ENCODE results near the gene KTN1. TPM values are rescaled to one million over a fixed set of nuclear protein-coding genes. Genes with fewer than 3 reads are reported as not detected.

The KTN1 gene
- total RNA-seq, 1 experiment from 2014 or later: 180 TPM

DNA sequence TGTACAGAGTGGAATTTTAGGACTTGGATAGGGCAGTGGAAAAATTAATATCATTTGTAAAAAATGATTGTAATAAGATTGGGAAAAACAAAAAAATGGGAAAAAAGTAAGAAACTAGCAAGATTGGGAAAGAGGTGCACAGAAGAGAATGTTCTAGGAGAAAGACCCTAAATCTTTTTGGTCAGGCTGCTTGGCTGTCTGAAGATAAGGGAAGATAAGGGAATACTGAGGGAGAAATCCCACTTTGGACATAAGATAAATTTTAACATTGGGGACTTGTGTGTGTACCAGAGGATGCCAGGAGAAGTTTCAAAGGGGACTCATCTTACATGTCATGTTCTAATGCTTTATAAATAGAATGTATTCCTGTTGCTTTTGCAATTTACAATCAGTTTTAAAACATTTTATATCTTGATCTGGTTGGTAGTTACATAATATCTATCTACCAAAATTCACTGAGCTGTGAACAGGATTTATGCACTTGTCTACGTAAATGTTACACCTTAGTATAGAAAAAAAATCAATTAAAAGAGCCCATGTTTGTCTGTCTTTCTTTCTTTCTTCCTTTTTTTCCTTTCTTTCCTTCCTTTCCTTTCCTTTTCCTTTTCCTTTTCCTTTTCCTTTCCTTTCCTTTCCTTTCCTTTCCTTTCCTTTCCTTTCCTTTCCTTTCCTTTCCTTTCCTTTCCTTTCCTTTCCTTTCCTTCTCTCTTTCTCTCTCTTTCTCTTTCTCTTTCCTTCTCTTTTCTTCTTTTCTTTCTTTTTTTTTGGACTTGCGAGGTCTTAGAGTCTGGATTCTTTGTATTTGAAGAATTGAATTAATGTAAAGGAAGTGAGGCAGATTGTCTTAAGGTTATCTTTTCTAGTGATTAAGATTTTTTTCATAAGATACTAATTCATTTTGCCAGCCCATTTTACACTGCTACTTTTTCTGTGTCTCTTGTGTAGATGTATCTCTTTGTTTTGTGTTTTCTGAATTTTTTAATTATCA, 66.1 kb downstream of the KTN1 start:
- H3K9me3 Mint-ChIP-seq (ENCODE audit: unreplicated experiment): no peaks in the 10 kb centered on the region
- ChIA-PET POLR2A (no interaction called here), CTCF (interaction anchor here (0.7 kb wide), 1 partner anchor 13 kb away, joined by 4 read pairs; no protein-coding TSS in a partner anchor)
- TF ChIP-seq, protein P1, sequence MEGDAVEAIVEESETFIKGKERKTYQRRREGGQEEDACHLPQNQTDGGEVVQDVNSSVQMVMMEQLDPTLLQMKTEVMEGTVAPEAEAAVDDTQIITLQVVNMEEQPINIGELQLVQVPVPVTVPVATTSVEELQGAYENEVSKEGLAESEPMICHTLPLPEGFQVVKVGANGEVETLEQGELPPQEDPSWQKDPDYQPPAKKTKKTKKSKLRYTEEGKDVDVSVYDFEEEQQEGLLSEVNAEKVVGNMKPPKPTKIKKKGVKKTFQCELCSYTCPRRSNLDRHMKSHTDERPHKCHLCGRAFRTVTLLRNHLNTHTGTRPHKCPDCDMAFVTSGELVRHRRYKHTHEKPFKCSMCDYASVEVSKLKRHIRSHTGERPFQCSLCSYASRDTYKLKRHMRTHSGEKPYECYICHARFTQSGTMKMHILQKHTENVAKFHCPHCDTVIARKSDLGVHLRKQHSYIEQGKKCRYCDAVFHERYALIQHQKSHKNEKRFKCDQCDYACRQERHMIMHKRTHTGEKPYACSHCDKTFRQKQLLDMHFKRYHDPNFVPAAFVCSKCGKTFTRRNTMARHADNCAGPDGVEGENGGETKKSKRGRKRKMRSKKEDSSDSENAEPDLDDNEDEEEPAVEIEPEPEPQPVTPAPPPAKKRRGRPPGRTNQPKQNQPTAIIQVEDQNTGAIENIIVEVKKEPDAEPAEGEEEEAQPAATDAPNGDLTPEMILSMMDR (IDR thresholded peaks at IDR 0.05; ENCODE audit: unreplicated experiment): no peak
- no peak overlapping the region for H3K4me3 Mint-ChIP-seq (ENCODE audit: unreplicated experiment)
- no peaks in the 10 kb centered on the region for H3K27me3 Mint-ChIP-seq (ENCODE audit: insufficient read depth, unreplicated experiment)
- intact Hi-C loops (cut with micrococcal nuclease): no loop called here
- H3K4me1 Mint-ChIP-seq (ENCODE audit: insufficient read depth, unreplicated experiment): peaks cover 6% of the 10 kb centered on the region
- H3K27ac Mint-ChIP-seq (ENCODE audit: low read depth, unreplicated experiment): no peak overlapping the region
- H3K36me3 Mint-ChIP-seq (ENCODE audit: insufficient read depth, unreplicated experiment): peaks cover 50% of the 10 kb centered on the region
- DNase-seq (ENCODE audit: unreplicated experiment): no peak
- no TSS peak for BruUV-seq (replicated peaks)

GRCh38 chr14:55650992-55651391, 71.0 kb downstream of the KTN1 start:
- TF ChIP-seq, protein P1 (IDR thresholded peaks at IDR 0.05; ENCODE audit: unreplicated experiment): no peak
- Mint-ChIP-seq H3K4me3 (ENCODE audit: unreplicated experiment) (no peak overlapping the region), H3K27ac (ENCODE audit: low read depth, unreplicated experiment) (no peak overlapping the region), H3K27me3 (ENCODE audit: insufficient read depth, unreplicated experiment) (no peaks in the 10 kb centered on the region), H3K4me1 (ENCODE audit: insufficient read depth, unreplicated experiment) (no peaks in the 10 kb centered on the region), H3K9me3 (ENCODE audit: unreplicated experiment) (no peaks in the 10 kb centered on the region), H3K36me3 (ENCODE audit: insufficient read depth, unreplicated experiment) (peaks cover 64% of the 10 kb centered on the region)
- intact Hi-C loops (cut with micrococcal nuclease): no loop called here
- DNase-seq (ENCODE audit: unreplicated experiment): no peak
- ChIA-PET CTCF (interaction anchor here (0.7 to 1.0 kb wide), 3 partner anchors 10 to 203 kb away, joined by 3 to 4 read pairs (median 3); no protein-coding TSS in a partner anchor), POLR2A (interaction anchor here (1.0 kb wide), 2 partner anchors 10 to 25 kb away, joined by 3 read pairs; no protein-coding TSS in a partner anchor)
- no TSS peak for BruUV-seq (replicated peaks)

- BruUV-seq (replicated peaks): no TSS peak
- ChIA-PET POLR2A (no interaction called here), CTCF (interaction anchor here (0.6 kb wide), 1 partner anchor 41 kb away, joined by 3 read pairs; no protein-coding TSS in a partner anchor)
- DNase-seq (ENCODE audit: unreplicated experiment): no peak
- no peak overlapping the region for H3K27ac Mint-ChIP-seq (ENCODE audit: low read depth, unreplicated experiment)
- no peaks in the 10 kb centered on the region for H3K27me3 Mint-ChIP-seq (ENCODE audit: insufficient read depth, unreplicated experiment)
- no peaks in the 10 kb centered on the region for H3K4me1 Mint-ChIP-seq (ENCODE audit: insufficient read depth, unreplicated experiment)
- H3K36me3 Mint-ChIP-seq (ENCODE audit: insufficient read depth, unreplicated experiment): peaks cover 68% of the 10 kb centered on the region
- intact Hi-C loops (cut with micrococcal nuclease): no loop called here
- no peak overlapping the region for H3K4me3 Mint-ChIP-seq (ENCODE audit: unreplicated experiment)
- TF ChIP-seq, protein P1 (IDR thresholded peaks at IDR 0.05; ENCODE audit: unreplicated experiment): no peak
- H3K9me3 Mint-ChIP-seq (ENCODE audit: unreplicated experiment): no peaks in the 10 kb centered on the region
Observed at GRCh38 chr14:55654243-55654642, 74.2 kb downstream of the KTN1 start.

- POLR2A ChIA-PET: interaction anchor here (0.6 to 1.3 kb wide), 5 partner anchors 9 to 65 kb away, joined by 3 to 4 read pairs (median 3); no protein-coding TSS in a partner anchor
- peaks cover 72% of the 10 kb centered on the region for H3K36me3 Mint-ChIP-seq (ENCODE audit: insufficient read depth, unreplicated experiment)
Observed at GRCh38 chr14:55661029-55661428, 81.0 kb downstream of the KTN1 start.

More at GRCh38 chr14:55661029-55661428, 81.0 kb downstream of the KTN1 start:
- H3K9me3 Mint-ChIP-seq (ENCODE audit: unreplicated experiment): no peaks in the 10 kb centered on the region
- no TSS peak for BruUV-seq (replicated peaks)
- TF ChIP-seq, protein P1 (IDR thresholded peaks at IDR 0.05; ENCODE audit: unreplicated experiment): no peak
- H3K27ac Mint-ChIP-seq (ENCODE audit: low read depth, unreplicated experiment): no peak overlapping the region
- no peaks in the 10 kb centered on the region for H3K4me1 Mint-ChIP-seq (ENCODE audit: insufficient read depth, unreplicated experiment)
- DNase-seq (ENCODE audit: unreplicated experiment): no peak
- intact Hi-C loops (cut with micrococcal nuclease): no loop called here
- CTCF ChIA-PET: interaction anchor here (0.9 to 2.4 kb wide), 4 partner anchors 10 to 813 kb away, joined by 3 to 11 read pairs (median 6); no protein-coding TSS in a partner anchor
- no peaks in the 10 kb centered on the region for H3K27me3 Mint-ChIP-seq (ENCODE audit: insufficient read depth, unreplicated experiment)
- no peak overlapping the region for H3K4me3 Mint-ChIP-seq (ENCODE audit: unreplicated experiment)

Measured in MCF 10A (cell line).